VCaP (cell line): ENCODE measurements around the gene P3H2.

ENCODE experiments used
- H3K27ac ChIP-seq: fragments of 450-650 bp; 2 replicates; pipeline ENCODE4 v1.5.1; 2017
- CTCF ChIP-seq: fragments of 450-650 bp; conservative IDR thresholded peaks from 2 replicates; pipeline ENCODE4 v1.5.1; 2017; ENCODE audit warnings: mild to moderate bottlenecking, moderate library complexity

P3H2 gene

DNA sequence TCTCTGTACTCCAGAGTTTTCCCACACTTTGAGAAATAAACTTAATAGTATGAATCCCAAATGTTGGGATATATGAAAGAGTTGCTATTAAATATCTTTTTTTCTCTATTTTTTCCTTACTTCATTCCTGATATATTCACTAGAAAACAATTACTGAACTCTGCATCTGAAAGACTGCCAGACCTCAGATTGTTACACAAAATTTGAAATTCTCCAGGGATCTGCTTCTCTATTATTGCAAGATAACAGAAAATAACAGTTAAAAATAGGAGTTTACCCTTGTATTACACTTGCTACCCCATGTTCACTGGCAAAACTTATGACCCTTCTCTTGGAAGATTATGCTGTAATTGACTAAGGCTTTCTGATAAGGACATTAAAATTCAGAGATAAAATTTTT, 11.7 kb upstream of the P3H2 start:
- TF ChIP-seq CTCF: no peak
- no peak overlapping the region for H3K27ac ChIP-seq

GRCh38 chr3:190131329-190131728, 10.6 kb upstream of the P3H2 start:
- H3K27ac ChIP-seq: no peak overlapping the region

DNA sequence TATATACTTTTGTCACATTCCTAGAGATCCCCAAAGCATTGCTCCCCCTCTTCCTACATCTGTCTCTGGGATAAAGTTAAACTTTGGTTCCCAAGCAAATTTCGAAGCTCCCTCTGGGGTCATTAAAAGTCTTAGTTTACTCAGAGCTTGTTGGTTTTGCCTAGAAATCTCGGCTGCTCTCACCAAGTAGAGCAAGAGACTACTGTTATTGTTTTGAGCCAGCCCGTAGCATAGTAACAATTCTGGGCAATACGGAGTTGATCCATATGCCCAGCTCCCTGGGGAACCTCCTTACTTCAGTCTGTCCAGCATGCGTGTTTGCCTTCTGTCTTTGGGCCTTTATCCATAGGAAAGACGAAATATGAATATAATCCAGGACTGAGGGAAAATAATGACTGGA, 10.0 kb upstream of the P3H2 start:
- H3K27ac ChIP-seq: no peak overlapping the region
- no peak for TF ChIP-seq CTCF

More at GRCh38 chr3:190131329-190131728, 10.6 kb upstream of the P3H2 start:
- TF ChIP-seq CTCF: no peak

DNA sequence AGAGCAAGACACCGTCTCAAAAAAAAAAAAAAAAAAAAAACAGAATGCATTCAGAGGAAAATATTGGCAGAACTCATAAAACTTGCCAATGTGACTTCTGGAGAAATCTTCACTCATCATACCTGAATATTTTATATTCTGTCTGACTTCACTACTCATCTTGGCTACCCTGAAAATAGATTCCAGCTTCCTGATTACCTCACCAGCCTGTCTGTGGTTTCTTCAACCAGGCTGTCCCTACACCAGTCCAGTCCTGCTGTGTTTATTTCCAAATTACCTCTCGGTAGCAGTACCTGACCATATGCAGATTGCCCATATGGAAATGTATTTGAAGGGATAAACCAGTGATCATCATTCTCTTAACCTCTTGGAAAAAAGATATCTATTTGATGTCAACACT, 9.3 kb upstream of the P3H2 start:
- no peak overlapping the region for H3K27ac ChIP-seq
- TF ChIP-seq CTCF: no peak

GRCh38 chr3:190127797-190128196, 7.1 kb upstream of the P3H2 start:
- no peak for TF ChIP-seq CTCF
- H3K27ac ChIP-seq: no peak overlapping the region; the same call in 1 of the 2 replicates

DNA sequence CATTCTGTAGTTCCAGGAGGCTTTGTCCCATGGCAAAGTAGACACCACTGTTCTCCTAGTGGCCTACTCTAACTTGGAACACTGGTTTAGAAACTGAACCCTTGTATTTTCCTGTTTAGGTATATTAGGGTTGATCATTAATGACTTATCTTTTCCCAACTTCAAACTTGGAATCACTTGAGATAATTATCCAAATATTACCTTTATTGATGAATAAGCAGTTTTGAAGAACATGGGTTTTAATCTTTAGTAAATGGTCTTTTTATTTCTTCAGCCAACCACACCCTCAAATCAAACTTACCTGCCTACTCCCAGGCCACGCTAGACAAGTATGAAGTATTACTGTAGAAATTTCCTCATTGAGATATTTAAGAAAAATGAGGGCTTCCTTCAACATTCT, 6.5 kb upstream of the P3H2 start:
- TF ChIP-seq CTCF: no peak
- H3K27ac ChIP-seq: peak overlapping the region; percentile 82; the same call in 1 of the 2 replicates

DNA sequence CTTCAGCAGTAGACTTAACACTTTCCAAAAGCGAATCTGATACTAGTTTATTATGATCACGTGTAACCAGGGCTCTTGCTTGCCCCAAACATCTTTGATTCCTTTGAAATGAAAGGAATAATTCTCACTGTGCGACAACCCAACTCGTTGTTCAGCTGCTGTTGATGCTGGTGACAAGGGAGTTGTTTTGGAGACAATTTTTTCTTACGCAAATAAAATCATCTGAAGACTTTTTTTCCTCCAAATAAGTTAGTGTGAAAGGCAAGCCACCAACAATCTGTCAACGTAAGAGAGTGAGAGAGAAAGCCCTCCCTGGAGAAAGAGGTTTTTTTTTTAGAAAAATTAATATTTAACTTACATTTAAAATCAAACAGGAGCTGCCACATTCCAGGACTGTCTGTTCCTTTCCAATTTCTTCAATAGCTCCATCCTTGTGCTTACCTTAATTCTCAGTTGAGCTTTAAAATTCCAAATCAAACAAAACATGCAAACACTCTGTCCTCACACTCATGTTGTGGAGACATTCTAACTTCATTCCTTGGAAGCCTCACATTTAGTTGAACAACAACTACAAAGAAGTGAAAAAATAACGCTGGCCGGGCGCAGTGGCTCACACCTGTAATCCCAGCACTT, 4.9 kb upstream of the P3H2 start:
- TF ChIP-seq CTCF: no peak
- H3K27ac ChIP-seq: peak overlapping the region; percentile 82
